Putamen (tissue), 1 donor: Measurements from ENCODE around the gene HAUS8.
"Not testable (repeated sequence)": the region's sequence is repeated elsewhere in the genome, so short reads cannot be mapped to it uniquely, and the experiment has no call there.

Experiments
- DNase-seq: peaks from one replicate; pipeline ENCODE4 v3.0.0-alpha.2; 2016; ENCODE audit warnings: low spot score

The HAUS8 gene, protein sequence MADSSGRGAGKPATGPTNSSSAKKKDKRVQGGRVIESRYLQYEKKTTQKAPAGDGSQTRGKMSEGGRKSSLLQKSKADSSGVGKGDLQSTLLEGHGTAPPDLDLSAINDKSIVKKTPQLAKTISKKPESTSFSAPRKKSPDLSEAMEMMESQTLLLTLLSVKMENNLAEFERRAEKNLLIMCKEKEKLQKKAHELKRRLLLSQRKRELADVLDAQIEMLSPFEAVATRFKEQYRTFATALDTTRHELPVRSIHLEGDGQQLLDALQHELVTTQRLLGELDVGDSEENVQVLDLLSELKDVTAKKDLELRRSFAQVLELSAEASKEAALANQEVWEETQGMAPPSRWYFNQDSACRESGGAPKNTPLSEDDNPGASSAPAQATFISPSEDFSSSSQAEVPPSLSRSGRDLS

DNA sequence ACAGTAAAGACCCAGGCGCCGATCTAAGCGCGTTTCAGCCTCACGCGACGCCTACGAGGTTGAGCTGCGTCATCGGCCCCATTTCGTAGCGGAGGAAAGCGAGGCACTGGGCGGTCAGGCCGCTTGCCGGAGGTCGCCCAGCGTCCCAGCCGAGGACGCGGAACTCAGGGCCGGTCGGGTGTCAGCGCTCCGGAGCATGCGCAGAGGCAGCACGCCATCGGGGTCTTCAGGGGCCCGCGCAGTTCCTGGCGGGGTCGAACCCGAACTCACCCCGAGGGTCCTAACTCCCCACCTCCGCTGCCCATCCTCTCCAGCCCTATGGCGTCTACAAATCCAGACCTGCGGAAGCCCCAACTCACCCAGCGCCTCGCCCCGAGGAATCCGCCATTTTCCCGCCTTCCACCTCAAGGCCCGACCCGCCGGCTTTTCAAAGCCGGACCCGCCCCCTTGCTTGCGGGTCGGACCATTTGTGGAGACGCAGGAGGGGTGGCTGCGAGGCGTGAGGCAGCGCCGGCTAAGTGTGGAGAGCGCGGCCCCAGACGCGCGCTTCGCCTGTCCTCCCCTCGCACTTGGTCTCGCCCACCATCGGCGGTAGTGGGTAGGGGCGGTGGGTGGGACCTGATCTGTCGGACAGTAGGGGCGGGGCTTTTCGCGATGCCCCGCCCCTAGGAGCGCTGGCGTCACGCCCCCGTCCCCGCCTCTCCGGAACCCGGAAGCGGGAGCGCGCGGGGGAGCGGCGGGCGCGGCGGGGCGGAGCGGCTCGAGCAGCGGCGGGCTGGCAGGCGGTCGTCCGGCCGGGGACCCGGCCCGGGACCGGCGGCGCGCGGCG lies at the start of gene HAUS8, which contains the start of gene MYO9B:
TSS of gene HAUS8 (minus strand) at position 418 of the 829 bp plus-strand sequence. CDS start at position 388, 30 bp downstream.
TSS of gene MYO9B (plus strand) at position 743 of the 829 bp plus-strand sequence. CDS start 25,941 bp downstream, outside the sequence.
- peak; percentile 99 for DNase-seq

DNA sequence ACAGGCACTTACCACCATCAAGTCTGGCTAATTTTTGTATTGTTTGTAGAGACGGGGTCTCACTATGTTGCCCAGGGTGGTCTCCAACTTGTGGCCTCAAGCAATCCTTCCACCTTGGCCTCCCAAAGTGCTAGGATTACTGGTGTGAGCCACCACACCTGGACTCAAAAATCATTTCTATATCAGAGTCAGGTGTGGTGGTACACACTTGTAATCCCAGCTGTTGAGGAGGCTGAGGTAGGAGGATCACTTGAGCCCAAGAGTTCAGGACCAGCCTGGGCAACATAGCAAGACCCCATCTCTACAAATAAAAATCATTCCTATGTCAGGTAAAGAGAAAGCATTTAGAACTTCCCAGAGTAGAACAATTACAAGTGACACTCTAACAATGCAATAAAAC lies 48.8 kb upstream of the HAUS8 start:
- no peak for DNase-seq

DNA sequence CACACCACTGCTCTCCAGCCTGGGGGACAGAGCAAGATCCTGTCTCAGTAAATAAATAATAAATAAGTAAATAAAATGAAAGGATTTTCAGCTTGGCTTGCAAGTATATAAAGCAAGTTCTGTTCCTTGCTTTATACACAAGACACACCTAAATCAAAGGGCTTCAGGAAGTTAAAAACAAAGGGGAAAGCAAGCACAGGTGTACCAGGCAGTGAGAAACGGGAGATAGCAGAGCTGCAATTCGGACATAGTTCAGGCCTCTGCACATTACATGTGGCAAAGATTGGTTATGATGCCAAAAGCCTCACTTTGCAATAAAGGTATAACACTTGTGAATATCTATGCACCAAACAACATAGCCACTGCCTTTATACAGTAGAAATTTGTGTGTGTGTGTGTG lies 47.8 kb upstream of the HAUS8 start:
- no peak for DNase-seq

DNA sequence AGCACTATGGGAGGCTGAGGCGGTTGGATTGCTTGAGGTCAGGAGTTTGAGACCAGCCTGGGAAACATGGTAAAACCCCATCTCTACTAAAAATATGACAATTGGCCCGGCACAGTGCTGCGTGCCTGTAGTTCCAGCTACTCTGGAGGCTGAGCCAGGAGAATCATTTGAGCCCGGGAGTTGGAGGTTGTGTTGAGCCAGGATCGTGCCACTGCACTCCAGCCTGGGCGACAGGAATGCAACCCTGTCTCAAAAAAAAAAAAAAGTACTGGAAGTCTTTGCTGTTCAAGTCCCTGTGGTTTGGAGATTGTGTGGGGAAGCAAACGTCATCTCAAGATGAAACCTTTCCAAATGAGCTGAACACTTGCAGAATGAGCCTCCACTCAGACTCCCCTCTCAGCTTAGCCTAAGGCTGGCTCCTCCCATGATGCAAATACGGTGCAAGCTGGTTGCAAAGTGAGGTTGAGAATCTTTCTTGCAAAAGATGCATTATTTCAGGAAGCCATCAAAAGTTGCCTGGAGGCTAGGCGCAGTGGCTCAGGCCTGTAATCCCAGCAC lies 46.6 kb upstream of the HAUS8 start:
- no peak for DNase-seq

DNA sequence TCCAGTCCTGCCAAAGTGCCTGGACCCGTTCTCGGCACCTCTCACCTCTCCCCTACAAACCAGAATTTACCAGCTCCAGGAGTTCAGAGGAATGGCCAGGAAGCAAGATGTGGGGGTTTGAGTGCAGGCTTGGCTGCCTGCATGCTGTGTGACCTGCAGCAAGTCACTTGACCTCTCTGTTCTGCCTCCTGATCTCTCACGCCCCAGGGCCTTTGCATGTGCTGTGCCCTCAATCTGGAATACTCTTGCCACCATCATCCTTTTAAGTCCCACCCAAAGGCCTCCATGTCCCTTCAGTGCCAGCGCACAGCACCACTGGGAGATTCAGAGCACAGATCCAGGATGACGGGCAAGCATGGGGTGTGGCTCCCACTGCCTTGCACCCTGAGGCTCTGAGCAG lies 43.7 kb upstream of the HAUS8 start:
- no peak for DNase-seq

DNA sequence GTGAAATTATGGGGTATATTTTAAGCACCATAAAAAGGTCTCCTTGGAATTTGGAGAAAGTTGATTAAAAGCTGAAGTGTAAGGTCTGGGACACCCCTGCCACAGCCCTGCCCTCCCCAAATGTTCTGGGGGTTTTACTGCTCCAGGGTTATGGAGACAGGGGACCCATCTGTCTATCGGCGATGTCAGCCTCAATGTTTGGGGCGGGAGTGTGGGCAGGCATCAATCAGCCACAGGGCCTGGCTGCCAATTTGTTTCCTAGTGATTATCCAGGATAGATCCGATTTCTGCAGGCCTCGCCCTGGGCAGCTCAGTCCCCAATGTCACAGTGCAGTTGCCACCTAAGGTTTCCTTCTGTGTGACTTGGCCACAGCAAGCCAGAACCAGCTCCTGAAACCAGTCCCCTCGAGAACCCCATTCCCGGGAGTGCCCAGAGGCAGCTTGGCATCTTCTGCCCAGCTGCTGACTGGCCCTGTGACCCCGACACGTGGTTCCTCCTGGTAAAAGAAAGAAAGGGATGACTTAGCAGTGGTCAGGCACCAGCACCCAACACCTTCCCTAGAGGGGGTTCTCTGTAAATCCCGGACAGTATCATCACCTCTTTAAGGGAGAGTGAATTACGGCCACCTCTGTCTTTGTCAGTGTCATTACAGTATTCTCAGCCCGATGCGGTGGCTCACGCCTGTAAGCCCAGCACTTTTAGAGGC lies 41.9 kb upstream of the HAUS8 start:
- DNase-seq, result no peak

DNA sequence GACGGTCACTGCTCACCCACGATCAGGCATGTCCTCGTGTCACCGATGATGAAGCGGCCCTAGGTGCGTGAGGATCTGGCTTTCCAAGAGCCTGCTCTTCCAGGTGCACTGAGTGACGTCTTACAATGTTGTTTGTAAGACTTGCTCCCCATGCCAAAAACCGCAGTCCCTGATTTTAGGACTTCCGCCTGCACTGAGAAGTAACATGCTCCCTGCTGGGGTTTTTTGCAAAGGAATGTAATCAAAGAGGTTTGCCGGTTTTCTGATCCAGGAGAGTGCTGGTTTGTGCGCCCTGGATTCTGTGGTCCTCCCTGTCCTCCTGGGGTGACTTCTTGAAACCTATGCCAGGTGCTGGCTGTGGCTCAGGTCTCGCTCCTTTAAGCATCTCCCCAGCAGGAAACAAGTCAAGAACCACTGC lies 39.2 kb upstream of the HAUS8 start:
- DNase-seq, result no peak

DNA sequence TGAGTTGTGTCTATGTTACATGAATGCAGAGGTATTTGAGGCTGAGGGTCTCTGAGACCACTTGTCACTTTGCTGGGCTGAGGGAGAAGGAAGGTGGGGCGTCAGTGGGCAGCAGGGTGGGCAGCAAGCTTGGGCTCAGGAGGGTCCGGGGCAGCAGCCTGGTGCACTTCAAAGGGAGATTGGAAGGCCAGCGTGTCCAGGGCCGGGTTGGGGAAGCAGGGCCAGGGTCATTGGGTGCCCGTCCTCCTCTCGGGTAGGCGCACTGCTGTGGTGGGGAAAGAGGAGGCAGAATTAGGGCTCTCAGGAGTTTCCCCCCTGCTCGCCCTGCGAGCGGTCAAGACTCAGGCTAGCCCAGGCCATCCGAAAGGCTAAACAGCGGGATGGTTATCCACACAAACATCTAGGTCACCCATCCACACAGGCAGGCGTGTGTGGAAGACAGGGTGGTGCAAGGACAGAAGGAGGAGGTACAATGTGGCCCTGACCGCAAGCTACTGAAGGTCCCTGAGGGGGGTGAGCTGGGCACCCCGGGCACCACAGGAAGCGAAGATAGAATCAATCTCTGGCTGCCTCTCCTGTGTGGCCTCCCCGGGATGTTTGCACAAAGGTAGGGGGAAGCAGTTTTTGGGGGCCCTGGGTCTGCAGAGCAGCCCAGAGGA lies 38.0 kb upstream of the HAUS8 start:
- no peak for DNase-seq

DNA sequence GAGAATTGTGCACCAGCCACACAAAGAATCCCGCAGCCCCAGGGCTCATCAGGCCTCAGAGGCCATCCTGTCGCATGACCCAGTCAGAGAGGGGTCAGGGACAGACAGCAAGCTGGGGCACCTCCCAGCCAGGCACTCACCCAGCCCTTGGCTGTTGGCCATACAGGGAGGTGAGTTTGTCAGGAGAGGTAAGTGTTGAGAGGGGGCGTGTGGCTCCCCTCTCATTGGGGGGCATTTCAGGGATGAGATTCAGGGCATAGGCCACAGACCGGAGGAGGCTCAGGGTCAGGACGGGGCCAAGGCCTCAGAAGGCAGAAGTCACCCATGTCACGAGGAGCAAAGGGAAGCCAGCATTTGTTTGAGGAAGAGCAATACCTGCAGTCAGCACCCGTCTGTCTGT lies 37.4 kb upstream of the HAUS8 start:
- DNase-seq, result no peak

DNA sequence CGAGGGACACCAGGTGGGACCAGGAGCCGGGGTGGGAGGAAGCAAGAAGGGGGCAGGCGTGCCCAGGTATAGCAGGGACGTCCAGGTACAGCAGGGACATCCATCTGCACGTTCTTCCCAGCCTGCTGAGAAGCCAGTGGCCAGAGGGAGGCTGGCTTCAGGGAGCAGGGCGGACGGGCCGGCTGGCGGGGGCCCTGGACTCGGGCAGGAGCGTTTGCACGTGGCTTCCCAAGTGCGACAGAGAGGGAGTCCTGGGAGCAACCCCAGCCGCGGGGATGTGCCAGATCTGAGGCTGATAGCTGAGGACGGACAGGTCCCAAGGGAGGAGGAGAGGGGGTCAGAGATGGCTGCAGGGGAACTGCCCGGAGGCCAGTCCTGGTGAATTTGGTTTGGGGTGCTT lies 37.0 kb upstream of the HAUS8 start:
- no peak for DNase-seq

DNA sequence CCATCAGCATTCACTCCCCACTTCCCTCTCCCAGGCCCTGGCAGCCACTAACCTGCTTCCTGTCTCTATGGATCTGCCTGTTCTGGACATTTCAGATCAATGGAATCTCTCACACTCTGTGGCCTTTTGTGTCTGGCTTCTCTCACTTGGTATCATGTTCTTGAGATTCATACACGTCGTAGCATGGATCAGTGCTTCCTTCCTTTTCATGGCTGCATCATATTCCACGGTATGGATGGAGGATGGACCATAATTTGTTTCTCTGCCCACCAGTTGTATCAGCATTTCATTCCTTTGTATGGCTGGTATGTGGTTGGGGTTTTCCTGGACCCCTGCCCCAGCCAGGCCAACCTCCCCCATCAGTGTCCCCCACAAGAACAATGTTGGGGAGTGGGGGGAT lies 36.5 kb upstream of the HAUS8 start:
- no peak for DNase-seq

DNA sequence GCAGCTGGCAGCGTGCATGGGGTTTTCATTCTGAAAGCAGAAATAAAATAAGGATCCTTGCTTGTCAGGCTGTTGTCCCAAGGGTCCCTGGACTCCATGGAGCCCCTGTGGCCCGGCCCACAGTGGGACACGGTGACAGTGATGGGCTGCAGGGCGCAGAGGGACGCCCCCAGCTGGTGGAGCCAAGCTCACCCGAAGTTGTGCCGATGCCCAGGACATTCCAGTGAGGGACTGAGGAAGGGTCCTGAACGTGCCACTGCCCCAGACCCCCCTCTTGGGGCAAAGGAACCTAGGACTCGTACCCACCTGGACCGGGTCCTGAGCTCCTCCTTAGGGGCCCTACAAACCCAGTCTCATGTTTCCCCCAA lies 35.3 kb upstream of the HAUS8 start:
- no peak for DNase-seq

DNA sequence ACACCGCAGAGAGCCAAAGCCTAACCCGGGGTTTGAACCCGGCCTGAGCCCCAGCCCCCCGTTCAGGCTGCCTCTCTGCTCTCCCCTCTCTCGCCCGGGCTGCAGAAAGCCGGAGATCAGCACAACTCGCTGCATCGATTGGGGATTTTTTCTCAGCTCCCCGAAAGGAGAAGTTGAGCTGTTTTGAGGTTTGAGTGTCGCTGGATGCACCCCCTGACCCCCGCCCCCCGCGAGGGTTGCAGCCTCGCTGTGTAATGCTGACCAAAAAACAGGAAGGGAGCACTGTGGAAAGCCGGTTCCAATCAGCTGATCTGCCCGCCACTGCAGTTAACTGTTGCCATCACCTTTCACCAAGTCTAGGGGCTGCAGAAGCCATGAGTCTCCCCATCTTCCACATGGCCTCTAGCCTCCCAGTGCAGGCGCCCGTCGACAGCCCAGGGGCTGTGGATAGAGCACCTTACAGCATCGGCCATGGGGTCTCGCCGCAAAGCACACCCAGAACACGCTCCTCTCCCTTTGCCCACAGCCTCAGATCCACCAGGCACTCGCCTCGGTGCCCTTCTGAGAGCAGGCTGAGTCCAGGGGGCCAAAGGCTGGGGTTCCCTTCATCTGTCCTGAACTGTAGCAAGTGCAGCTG lies 34.8 kb upstream of the HAUS8 start:
- DNase-seq, result no peak

DNA sequence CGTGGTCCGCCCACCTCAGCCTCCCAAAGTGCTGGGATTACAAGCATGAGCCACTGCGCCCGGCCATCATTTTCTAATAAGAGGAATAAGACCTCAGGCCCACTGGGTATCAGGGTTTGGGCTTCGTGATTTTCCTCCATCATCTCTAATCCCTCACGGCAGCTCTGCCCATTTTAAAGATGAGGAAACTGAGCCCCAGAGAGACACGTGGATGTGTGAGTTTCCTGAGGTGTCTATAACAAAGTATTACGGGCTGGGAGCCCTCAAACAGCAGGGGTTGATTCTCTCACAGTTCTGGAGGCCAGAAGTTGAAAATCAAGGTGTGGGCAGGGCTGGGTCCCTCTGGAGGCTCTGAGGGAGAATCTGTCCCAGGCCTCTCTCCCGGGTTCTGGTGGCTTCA lies 34.0 kb upstream of the HAUS8 start:
- no peak for DNase-seq

DNA sequence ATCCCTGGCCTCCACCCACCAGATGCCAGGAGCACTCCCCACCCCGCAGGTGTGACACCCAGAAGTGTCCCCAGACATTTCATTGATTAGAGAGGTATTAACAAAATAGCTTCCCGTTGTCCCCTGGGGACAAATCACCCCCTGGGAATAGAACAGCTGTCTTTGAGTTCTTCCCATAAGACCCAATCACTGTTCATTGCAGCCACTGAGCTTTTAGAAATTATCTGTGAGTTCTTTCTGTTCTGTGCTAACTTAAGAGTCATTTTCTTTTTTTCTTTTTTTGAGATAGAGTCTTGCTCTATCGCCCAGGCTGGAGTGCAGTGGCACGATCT lies 33.2 kb upstream of the HAUS8 start:
- no peak for DNase-seq

DNA sequence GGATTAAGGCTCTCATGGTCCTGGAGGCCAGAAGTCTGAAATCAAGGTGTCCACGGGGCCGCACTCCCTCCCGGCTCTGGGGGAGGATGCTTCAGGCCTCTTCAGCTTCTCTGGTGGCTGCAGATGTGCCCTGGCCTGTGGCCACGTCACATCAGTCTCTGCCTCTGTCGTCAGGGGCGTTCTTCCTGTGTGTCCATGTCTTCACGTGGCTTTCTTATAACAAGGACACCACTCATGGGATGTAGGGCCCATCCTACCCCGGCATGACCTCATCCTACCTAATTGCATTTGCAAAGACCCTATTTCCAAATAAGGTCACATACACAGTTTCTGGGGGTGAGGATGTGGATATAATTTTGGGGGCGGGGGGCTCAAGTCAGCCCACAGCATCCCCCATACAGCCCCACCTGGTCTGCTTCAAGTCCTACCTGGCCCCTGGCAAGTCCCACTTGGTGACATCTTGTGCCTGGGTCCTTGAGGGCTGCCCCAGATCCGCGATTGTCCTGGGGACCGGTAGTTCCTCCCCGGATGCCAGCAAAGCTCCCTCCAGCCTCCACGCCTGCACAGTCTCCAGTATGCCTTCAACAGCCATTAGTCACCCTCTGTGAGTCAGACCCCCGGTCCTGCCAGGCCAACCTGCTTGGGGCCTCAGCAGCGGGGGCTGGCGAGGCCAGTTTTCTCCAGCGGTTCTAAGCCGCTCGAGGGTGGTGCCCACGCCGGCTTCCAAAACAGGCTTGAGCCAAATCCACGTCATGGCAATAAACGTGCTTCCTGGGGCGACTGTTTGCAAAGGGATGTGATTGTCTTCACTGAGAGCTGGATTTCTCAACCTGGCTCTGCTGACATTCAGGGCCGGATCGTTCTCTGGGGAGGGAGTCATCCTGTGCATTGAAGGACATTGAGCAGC lies 32.5 kb upstream of the HAUS8 start:
- no peak for DNase-seq

DNA sequence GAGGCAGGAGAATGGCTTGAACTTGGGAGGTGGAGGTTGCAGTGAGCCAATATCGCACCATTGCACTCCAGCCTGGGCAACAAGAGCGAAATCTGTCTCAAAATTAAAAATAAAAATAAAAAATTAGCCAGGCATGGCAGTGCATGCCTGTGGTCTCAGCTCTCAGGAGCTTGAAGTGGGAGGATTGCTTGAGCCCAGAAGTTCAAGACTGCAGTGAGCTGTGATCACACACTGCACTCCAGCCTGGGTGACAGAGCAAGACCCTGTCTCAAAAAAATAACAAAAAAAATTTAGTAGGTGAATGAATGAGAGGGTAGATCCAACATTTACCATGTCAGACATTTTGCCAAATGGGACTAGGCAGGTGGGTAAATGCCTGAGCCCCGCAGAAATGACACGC lies 31.7 kb upstream of the HAUS8 start:
- DNase-seq, result not testable (repeated sequence)

DNA sequence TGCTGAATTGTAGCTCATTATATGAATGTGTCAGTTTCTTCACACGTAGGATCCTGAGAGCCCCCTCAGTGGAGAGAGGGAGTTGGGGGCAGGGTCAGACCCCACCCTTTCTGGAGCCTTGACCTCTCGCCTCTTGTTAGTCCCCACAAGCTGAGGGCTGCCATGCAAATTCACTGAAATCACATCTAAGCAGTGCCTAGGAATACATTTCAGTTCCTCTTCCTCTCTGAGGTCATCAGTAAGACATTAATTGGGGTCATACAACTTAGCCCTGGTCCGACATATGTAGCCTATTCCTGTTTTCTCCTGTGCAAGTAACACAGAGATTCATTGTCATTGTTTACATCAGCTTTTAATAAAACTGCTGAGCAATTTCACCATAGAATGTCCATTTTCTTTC lies 30.3 kb upstream of the HAUS8 start:
- DNase-seq, result no peak

DNA sequence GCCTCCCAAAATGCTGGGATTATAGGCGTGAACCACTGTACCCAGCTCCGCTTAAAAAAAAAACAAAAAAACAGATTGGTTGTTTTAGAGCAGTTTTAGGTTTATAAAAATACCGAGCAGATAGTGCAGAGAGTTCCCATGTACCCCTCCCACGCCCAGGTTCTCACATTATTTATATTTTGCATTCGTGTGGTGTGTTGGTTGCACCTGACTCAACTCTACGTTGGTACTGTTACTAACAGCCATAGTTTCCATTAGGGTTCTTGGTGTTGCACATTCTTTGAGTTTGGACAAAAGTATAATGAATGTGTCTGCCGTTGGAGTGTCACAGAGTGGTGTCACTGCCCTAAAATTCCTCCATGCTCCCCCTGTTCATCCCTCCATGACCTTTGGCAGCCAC lies 29.4 kb upstream of the HAUS8 start:
- DNase-seq, result no peak

DNA sequence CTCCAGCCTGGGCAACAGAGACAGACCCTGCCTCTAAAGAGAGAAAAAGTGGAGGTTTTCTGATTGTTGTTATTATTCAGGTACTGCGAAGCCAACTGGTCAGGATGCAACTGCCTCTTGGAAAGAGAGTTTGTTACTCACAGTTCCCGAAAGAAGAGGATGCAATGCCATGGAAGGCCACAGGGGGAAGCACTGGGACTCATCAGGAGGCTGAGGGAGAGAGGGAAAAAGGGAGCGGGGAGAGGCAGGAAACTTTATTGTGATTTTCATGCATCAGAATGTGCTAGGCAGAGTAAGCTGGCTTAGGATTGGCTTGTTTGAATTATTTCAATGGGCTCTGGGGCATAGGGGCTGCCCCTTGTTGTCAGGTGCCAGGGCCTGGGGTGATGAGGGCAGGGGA lies 27.9 kb upstream of the HAUS8 start:
- DNase-seq, result no peak
